ENCODE data around the gene KCND2. TPM values are rescaled to one million over a fixed set of nuclear protein-coding genes. Genes with fewer than 3 reads are reported as not detected.

KCND2 gene
- polyA plus RNA-seq, 1 donor from 2014 or later = not detected

DNA sequence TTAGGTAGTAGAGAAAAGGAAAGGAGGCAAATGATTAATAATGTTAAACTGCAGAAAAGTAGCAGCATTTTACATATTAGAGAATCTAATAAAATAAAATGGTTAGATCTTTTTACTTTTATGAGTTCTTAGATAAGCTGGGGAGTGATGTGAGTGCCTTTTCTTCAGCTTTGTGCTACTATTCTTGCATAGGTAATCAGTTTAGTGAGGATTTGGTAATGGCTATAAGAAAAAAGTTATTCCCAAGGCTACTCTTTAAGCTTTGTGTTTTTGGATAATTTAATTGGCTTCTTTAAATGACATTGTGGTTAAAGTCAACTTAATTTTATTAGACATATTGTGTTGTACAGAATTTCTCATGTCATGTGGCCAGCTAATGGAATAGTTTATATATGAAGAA is 3.7 kb downstream of the KCND2 start:
- no peak overlapping the region for H3K27ac Mint-ChIP-seq
- H3K4me1 Mint-ChIP-seq = peaks cover 0 to 7% (median 3%) of the 10 kb centered on the region in 3 donors
- peaks cover 0 to 4% (median 3%) of the 10 kb centered on the region in 3 donors for H3K9me3 Mint-ChIP-seq
- peaks cover 17% of the 10 kb centered on the region for H3K27me3 Mint-ChIP-seq
- no peak overlapping the region for H3K4me3 Mint-ChIP-seq
- H3K36me3 Mint-ChIP-seq = peaks cover 1% of the 10 kb centered on the region

DNA sequence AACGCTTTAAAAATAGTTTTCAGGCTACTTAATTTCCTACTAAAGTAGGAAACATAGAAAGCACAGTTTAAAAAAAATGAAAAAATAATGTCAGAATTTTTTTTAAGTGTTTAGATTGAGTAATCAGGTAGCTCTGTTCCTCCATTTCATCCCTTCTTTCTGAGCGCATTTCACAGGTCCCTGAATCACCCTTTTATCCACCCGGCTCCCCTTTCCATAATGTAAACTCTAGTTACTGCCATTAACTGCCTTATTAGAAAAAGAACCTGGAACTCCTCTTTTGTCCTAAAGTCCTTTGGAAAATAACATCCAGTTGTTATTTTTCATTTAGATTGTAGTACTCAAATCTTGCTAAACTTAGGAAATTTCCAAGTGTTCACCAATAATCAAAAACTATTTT is 5.8 kb downstream of the KCND2 start:
- Mint-ChIP-seq H3K27ac (no peak overlapping the region), H3K36me3 (peaks cover 1% of the 10 kb centered on the region), H3K4me1 (peaks cover 0 to 3% (median 0%) of the 10 kb centered on the region in 3 donors), H3K4me3 (no peak overlapping the region), H3K9me3 (peaks cover 0 to 4% (median 3%) of the 10 kb centered on the region in 3 donors), H3K27me3 (peaks cover 2% of the 10 kb centered on the region)

DNA sequence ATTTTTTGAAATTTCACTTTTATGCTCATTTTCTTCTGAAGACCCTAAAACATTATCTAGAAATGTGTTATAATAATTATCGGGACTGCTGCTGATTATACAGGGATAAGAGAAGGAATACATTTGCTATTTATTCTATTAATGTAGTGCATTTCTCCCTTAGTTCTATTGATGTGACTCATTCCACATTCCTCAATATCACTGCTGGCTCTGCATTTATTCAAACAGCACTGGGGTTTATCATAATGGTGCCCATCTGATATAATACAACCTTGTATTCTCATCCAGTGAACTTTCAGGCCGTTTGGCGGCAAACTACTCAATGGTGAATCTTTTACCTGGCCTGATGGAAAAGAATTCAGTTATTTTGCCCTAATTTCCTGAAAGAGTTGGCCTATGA is 7.8 kb downstream of the KCND2 start:
- peaks cover 0 to 4% (median 2%) of the 10 kb centered on the region in 3 donors for H3K9me3 Mint-ChIP-seq
- H3K4me1 Mint-ChIP-seq = no peaks in the 10 kb centered on the region
- H3K4me3 Mint-ChIP-seq = no peak overlapping the region
- no peak overlapping the region for H3K27ac Mint-ChIP-seq
- H3K36me3 Mint-ChIP-seq = no peaks in the 10 kb centered on the region
- H3K27me3 Mint-ChIP-seq = no peaks in the 10 kb centered on the region

DNA sequence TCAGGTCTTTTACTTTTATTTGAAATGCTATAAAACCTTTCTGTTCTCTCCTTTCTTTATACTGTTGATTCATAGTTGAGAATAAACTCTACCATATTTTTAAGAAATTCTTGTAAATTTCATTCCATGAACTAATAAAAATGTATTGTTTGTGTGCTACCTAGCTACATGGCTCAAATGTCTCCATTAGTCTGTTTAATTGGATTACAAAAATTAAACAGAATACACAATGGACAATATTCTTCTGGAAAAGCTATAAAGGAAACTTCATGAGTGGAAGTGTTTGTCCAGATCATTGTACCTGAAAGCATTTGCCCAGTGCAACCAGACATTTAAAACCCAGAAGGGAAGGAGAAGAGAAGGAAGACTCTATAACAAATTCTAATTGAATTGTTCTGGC is 20.1 kb downstream of the KCND2 start:
- no peaks in the 10 kb centered on the region for H3K27me3 Mint-ChIP-seq
- H3K36me3 Mint-ChIP-seq = no peaks in the 10 kb centered on the region
- peaks cover 0 to 3% (median 2%) of the 10 kb centered on the region in 3 donors for H3K9me3 Mint-ChIP-seq
- H3K4me3 Mint-ChIP-seq = no peak overlapping the region
- H3K27ac Mint-ChIP-seq = no peak overlapping the region
- no peaks in the 10 kb centered on the region for H3K4me1 Mint-ChIP-seq

DNA sequence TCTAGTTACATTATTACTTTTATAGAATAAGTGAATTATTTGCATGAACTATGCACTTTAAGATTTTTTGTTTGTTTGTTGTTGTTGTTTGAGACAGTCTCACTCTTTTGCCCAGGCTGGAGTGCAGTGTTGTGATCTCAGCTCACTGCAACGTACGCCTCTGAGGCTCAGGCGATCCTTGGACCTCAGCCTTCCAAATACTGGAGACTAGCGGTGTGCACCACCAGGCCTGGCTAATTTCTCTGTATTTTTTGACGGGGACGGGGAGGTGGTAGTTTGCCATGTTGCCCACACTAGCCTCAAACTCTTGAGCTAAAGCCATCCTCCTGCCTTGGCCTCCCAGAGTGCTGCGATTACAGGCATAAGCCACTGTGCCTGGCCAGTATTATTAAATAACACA is 29.2 kb downstream of the KCND2 start:
- no peaks in the 10 kb centered on the region for H3K4me1 Mint-ChIP-seq
- H3K4me3 Mint-ChIP-seq = no peak overlapping the region
- no peaks in the 10 kb centered on the region for H3K27me3 Mint-ChIP-seq
- no peak overlapping the region for H3K27ac Mint-ChIP-seq
- H3K9me3 Mint-ChIP-seq = peaks cover 0 to 3% (median 1%) of the 10 kb centered on the region in 3 donors
- no peaks in the 10 kb centered on the region for H3K36me3 Mint-ChIP-seq

DNA sequence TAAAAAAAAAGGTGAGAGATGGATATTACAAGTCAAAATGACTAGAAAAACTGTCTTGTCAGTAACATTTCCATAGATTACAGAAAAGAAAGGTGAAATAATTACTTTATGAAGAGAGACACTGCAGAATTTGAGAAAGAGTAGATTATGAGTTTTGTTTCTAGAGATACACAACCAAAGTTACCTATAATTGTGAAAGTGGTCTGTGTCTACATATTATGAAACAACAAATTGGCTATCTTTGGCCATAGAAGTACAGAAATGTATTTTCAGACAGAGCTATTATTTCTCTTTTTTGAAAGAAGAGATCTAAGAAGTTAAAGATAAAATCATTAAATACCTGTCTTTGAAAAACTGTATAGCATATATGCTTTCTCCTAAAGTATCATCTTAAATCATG is 30.1 kb downstream of the KCND2 start:
- Mint-ChIP-seq H3K36me3 (no peaks in the 10 kb centered on the region), H3K9me3 (peaks cover 0 to 3% (median 1%) of the 10 kb centered on the region in 3 donors), H3K4me3 (no peak overlapping the region), H3K27ac (no peak overlapping the region), H3K4me1 (no peaks in the 10 kb centered on the region), H3K27me3 (no peaks in the 10 kb centered on the region)

DNA sequence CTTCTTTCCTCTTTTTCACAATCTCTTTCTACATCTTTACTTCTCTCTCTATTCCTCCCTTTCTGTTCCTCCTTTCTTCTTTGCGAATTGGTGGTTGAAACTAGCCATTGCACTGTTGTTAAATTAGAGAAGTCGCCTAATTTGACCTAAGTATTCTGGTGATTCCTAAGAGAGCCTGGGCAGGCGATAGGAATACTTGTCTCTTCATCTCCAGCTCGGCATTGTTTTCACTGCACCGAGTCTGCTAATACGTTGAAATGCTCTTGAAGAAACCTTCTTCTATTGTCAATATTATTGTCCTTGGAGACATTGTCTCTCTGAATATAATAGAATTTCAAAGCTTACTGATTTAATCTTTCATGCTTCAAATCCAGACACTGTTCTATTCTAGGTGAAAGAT is 31.7 kb downstream of the KCND2 start:
- H3K4me3 Mint-ChIP-seq = no peak overlapping the region
- no peaks in the 10 kb centered on the region for H3K27me3 Mint-ChIP-seq
- H3K36me3 Mint-ChIP-seq = no peaks in the 10 kb centered on the region
- H3K4me1 Mint-ChIP-seq = no peaks in the 10 kb centered on the region
- H3K27ac Mint-ChIP-seq = no peak overlapping the region
- peaks cover 0 to 3% (median 0%) of the 10 kb centered on the region in 3 donors for H3K9me3 Mint-ChIP-seq

DNA sequence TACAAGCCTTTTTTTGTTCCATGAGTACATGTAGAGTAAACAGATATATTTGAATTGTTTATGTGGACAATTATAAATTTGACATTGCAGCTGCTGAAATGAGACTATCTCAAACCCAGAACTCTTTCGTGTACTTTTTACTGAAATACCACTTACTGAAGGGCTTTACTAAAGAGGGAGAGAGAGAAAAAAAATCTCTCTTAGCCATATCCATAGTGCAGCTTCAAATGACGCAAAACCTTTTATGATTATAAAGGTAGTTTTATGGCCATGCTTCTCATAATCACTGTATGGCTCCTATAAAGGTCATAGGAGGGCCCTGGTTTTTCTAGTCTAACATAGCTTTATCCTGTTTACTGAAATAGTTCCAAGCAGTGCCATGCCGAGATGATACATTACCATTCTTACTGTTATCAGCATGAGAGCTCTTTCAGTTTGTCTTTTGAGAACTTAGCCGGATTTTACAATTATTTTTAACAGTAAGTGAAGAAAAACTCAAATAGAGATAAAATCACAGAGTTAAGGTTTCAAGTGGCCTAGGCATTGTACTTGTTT is 35.1 kb downstream of the KCND2 start:
- peaks cover 0 to 3% (median 0%) of the 10 kb centered on the region in 3 donors for H3K9me3 Mint-ChIP-seq
- no peak overlapping the region for H3K4me3 Mint-ChIP-seq
- no peaks in the 10 kb centered on the region for H3K27me3 Mint-ChIP-seq
- H3K36me3 Mint-ChIP-seq = no peaks in the 10 kb centered on the region
- H3K4me1 Mint-ChIP-seq = no peaks in the 10 kb centered on the region
- H3K27ac Mint-ChIP-seq = no peak overlapping the region

DNA sequence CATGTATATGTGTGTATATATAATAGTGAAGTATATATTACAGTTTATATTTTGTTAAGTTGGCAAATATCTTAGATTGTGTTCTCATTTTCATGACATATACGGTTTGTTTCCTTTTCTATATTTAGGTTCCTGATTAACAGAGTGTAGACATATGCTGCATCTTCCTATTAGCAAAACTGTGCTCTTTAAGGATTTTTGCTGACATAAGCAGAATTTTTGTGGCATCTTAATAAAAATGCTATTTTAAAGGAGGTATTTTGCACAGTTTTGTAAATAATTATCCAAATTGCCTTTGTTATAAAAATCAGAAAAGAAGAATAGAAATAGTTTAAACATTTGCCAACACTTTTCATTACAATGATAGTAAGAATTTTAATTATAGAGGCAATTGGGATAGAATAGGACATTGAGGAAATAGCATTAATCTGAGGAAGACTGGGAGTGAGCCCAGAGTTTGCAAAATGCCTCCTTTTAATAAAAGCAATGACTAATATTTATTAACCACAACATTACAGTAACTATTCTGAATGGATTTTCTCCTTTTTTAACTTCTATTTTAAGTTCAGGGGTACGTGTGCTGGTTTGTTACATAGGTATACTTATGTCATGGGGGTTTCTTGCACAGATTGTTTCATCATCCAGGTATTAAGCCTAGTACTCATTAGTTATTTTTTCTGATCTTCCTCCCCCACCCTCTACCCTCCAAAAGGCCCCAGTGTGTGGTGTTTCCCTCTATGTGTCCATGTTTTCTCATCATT is 38.2 kb downstream of the KCND2 start:
- H3K4me1 Mint-ChIP-seq = no peaks in the 10 kb centered on the region
- no peaks in the 10 kb centered on the region for H3K36me3 Mint-ChIP-seq
- no peak overlapping the region for H3K4me3 Mint-ChIP-seq
- H3K9me3 Mint-ChIP-seq = no peaks in the 10 kb centered on the region
- H3K27me3 Mint-ChIP-seq = no peaks in the 10 kb centered on the region
- H3K27ac Mint-ChIP-seq = no peak overlapping the region

DNA sequence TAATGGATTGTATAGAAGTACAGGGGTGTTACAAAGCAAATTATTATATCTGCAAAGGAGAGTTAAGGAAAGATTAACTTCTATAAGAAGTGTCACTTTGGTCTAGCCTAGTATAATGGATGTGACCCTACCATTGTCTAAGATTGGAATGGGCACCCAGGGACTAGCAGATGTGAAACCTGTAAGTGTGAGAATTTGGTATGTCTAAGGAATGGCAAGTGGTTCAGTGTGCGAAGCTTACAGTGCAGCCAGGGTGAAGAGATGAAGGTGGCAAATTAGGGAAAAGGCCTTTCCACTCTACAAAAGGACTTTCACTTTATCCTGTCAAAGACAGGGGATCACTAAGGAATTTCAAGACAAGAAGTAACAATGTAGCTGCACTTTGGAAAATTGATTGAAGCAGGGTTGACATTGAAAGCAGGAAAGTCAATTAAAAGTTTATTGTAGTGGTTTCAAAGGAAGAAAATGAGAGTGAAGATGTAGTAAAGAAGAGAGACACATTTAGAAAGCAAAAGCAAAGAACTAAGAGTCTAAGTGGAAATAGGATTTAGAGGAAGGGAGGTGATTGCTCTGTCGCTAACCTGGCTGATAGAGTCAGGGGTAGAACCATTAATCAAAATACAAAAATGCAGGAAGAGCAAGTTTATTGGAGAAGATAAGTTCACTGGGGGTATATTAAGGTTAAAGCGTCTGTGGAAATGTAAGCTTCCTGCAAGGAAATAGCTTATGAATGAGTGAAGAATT is 47.4 kb downstream of the KCND2 start:
- H3K36me3 Mint-ChIP-seq = no peaks in the 10 kb centered on the region
- no peak overlapping the region for H3K4me3 Mint-ChIP-seq
- peaks cover 0 to 4% (median 1%) of the 10 kb centered on the region in 3 donors for H3K9me3 Mint-ChIP-seq
- H3K4me1 Mint-ChIP-seq = no peaks in the 10 kb centered on the region
- no peaks in the 10 kb centered on the region for H3K27me3 Mint-ChIP-seq
- H3K27ac Mint-ChIP-seq = no peak overlapping the region

DNA sequence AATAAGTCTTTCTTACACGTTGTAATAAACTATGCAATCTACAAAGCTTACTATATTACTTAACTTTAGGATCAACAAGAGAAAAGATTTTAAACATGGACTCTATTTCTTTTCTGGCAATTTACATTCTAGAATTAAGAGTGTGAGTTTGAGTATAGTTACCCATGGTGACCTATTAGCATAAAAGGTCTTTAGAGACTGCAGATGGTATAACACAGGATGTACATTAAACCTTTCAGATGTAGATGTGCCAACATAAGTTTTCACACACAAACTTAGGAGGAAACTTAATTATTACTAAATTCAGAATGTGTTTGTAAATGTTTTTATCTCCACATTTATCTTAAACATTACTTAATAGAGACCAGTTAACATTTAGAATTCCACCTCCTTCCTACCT is 54.1 kb downstream of the KCND2 start:
- no peak overlapping the region for H3K27ac Mint-ChIP-seq
- no peaks in the 10 kb centered on the region for H3K27me3 Mint-ChIP-seq
- no peaks in the 10 kb centered on the region for H3K36me3 Mint-ChIP-seq
- no peaks in the 10 kb centered on the region for H3K9me3 Mint-ChIP-seq
- H3K4me3 Mint-ChIP-seq = no peak overlapping the region
- H3K4me1 Mint-ChIP-seq = no peaks in the 10 kb centered on the region

DNA sequence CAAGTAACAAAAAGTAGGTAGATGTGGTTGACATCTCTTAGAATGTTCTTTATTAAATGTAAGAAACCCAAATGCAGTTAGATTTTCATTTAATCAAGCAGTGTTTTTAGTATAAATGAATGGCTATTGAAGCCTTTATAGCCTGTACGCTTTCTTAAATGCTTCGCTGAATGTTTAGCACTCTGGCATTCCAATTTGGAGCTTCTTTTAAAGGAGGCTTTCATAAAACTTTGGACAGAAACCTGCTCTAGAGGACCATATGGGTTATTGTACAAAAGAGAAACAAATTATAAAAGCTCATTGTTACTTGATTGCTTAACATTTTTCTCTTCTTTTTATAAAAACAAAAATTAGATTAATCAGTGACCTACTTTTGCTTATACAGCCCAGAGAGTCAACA is 59.5 kb downstream of the KCND2 start:
- Mint-ChIP-seq H3K9me3 (no peaks in the 10 kb centered on the region), H3K27me3 (no peaks in the 10 kb centered on the region), H3K4me1 (no peaks in the 10 kb centered on the region), H3K36me3 (no peaks in the 10 kb centered on the region), H3K27ac (no peak overlapping the region), H3K4me3 (no peak overlapping the region)

DNA sequence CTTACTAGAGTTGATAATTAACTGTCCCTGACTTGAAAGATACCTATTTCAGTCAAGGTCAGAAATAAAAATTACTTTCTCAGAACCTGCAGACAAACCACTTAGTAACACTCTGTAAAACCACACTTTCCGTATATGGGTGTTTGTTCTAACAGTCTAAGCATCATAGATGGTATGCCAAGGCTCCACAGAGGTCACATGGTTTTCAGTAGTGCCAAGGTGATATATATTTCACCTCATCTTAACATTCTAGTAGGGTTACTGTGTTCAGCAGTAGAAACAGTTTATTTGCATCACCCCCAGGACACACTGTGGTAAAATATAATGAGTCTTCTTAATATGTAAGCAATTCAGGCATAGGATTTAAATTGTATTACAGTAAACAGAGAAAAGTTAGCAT is 61.5 kb downstream of the KCND2 start:
- no peaks in the 10 kb centered on the region for H3K36me3 Mint-ChIP-seq
- no peaks in the 10 kb centered on the region for H3K9me3 Mint-ChIP-seq
- no peak overlapping the region for H3K4me3 Mint-ChIP-seq
- H3K27ac Mint-ChIP-seq = no peak overlapping the region
- H3K4me1 Mint-ChIP-seq = no peaks in the 10 kb centered on the region
- no peaks in the 10 kb centered on the region for H3K27me3 Mint-ChIP-seq

DNA sequence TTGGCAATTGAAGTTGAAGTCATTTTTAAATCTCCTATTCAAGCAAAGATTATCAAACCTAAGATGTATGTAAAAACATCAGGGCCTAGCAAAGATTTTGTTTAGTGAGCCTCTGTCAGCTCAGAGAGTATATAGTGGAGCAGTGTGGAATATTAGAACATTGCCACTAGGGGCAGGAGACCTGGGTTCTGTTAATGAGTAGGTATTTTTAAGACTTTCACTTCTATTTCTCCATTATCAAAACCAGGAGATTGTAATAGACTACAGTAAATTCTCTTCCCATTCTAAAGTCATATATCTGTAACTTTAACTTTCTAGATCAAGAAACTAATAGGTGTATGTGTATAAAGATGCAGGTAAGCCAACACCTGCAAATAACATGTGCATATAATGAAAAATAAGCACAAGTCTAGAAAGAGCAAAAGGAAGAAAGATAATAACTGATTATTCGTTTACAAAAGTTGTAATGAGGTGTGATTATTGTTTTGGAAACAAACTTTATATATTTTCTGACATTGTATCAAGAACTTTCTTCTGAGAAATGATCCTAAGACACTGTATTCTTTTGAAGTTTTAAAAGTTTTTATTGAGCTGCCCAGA is 64.4 kb downstream of the KCND2 start:
- Mint-ChIP-seq H3K9me3 (no peaks in the 10 kb centered on the region), H3K27me3 (no peaks in the 10 kb centered on the region), H3K4me1 (no peaks in the 10 kb centered on the region), H3K36me3 (no peaks in the 10 kb centered on the region), H3K27ac (no peak overlapping the region), H3K4me3 (no peak overlapping the region)

DNA sequence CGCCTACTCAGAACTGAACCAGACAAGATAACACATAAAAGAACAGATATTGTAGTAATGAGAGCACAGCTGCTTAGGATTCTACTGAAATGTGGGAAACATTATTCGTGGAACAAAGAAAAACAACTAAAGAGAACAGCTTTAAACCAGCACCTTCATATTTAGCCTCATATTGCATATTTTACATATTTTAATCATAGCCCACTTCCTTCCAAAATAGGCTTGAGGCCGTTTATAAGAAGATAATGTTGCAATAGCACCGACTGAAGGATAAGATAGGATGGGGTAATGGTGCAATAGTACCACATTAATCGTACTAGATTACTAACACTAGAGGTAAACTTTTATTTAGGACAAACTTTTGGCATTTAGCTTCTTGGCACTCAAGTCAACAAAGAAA is 71.3 kb downstream of the KCND2 start:
- Mint-ChIP-seq H3K9me3 (no peaks in the 10 kb centered on the region), H3K36me3 (no peaks in the 10 kb centered on the region), H3K27ac (no peak overlapping the region), H3K27me3 (no peaks in the 10 kb centered on the region), H3K4me1 (no peaks in the 10 kb centered on the region), H3K4me3 (no peak overlapping the region)

Measured in IgD-negative memory B cell (primary cell).